HCT116 (cell line): ENCODE data around the gene TMEM132C. TPM values are rescaled to one million over a fixed set of nuclear protein-coding genes. Genes with fewer than 3 reads are reported as not detected.

ENCODE experiments used
- ATAC-seq: fragments of 200-7000 bp; cut with Tn5 transposase; 2 replicates; pipeline ENCODE4 v1.9.1; 2020; ENCODE audit warnings: mild to moderate bottlenecking, moderate library complexity
- BruUV-seq: library from RNA; stranded (reverse); fragments of 400-500 nt; replicated peaks from 2 replicates; lab custom pipeline; 2021; lab: Mats Ljungman, UMichigan
- CTCF ChIA-PET: fragments of 300-600 bp; sonication (Branson Sonifier 250); formaldehyde crosslinking; loops from one replicate; lab custom pipeline; 2021; ENCODE audit warnings: antibody characterized with exemption; lab: Charles Lee
- POLR2A ChIA-PET: fragments of 300-600, 350-600 bp; sonication (Branson Sonifier 250); formaldehyde crosslinking; loops from one replicate; lab custom pipeline; 2021; ENCODE audit warnings: antibody characterized with exemption; lab: Charles Lee
- RAD21 ChIA-PET, 2 experiments: fragments of 300-600 bp; sonication (Branson Sonifier 250); formaldehyde crosslinking; loops; one replicate each; lab custom pipeline; 2023; ENCODE audit warnings: low total read pairs in 2 of 2; ENCODE audit not compliant: uncharacterized antibody in 2 of 2, unreplicated experiment in 2 of 2, low non-redundant PET in 1 of 2; lab: Charles Lee
- DNase-seq: peaks from one replicate; pipeline ENCODE4 v3.0.0-alpha.2; 2010; ENCODE audit warnings: low read depth, low spot score
- H2AFZ ChIP-seq: fragments of 200-600 bp; shearing (Covaris generic), sonication (generic); 2 replicates; pipeline ENCODE4 v1.6.1; 2017; ENCODE audit warnings: low read depth, mixed run types, mixed read lengths, antibody characterized with exemption, low read length; ENCODE audit not compliant: poor library complexity, severe bottlenecking
- H3K27ac ChIP-seq: 2 replicates; pipeline ENCODE4 v1.5.1; 2012; ENCODE audit warnings: low read depth, low read length
- H3K27me3 ChIP-seq: fragments of 200-600 bp; sonication (generic); 2 replicates; pipeline ENCODE4 v1.6.1; 2016; ENCODE audit warnings: mixed run types, low read length, mixed read lengths; ENCODE audit not compliant: insufficient read depth
- H3K36me3 ChIP-seq, 2 experiments: fragments of 200-500 bp in 1 of 2; fragments of 200-600 bp in 1 of 2; sonication (Bioruptor generic) in 1 of 2; sonication (generic) in 1 of 2; 2 replicates each; pipeline versions ENCODE4 v1.5.1 to v1.6.1; 2014 to 2016; ENCODE audit warnings: low read length in 2 of 2, inconsistent platforms in 1 of 2, mixed read lengths in 1 of 2, mixed run types in 1 of 2; ENCODE audit not compliant: insufficient read depth in 2 of 2, control insufficient read depth in 1 of 2
- H3K4me1 ChIP-seq, 2 experiments: fragments of 200-600 bp in 1 of 2; sonication (generic) in 1 of 2; 2 replicates each; pipeline versions ENCODE4 v1.5.1 to v1.6.1; 2012 to 2017; ENCODE audit warnings: low read length in 2 of 2, inconsistent platforms in 1 of 2, mild to moderate bottlenecking in 1 of 2, mixed read lengths in 1 of 2, mixed run types in 1 of 2, moderate library complexity in 1 of 2; ENCODE audit not compliant: insufficient read depth in 2 of 2, control insufficient read depth in 1 of 2
- H3K4me2 ChIP-seq: fragments of 200-600 bp; sonication (generic); 2 replicates; pipeline ENCODE4 v1.6.1; 2017; ENCODE audit warnings: mixed run types, low read length, mixed read lengths
- H3K4me3 ChIP-seq, 2 experiments: fragments of 200-600 bp in 1 of 2; sonication (generic) in 1 of 2; replicated peaks in 1 of 2; 2 replicates each; pipeline ENCODE4 v1.5.1; 2011 to 2016; ENCODE audit warnings: low read length in 2 of 2, control low read depth in 1 of 2, low read depth in 1 of 2, mild to moderate bottlenecking in 1 of 2, mixed read lengths in 1 of 2, mixed run types in 1 of 2
- H3K79me2 ChIP-seq: fragments of 200-600 bp; sonication (generic); 2 replicates; pipeline ENCODE4 v1.6.1; 2017; ENCODE audit warnings: mild to moderate bottlenecking, mixed run types, low read length, moderate library complexity, mixed read lengths; ENCODE audit not compliant: insufficient read depth
- H3K9ac ChIP-seq: fragments of 200-600 bp; sonication (generic); 2 replicates; pipeline ENCODE4 v1.6.1; 2016; ENCODE audit warnings: low read length, mixed read lengths
- H3K9me2 ChIP-seq: fragments of 200-600 bp; sonication (generic), shearing (Covaris generic); 2 replicates; pipeline ENCODE4 v1.6.1; 2017; ENCODE audit warnings: mixed run types, mild to moderate bottlenecking, moderate library complexity; ENCODE audit not compliant: insufficient read depth
- H3K9me3 ChIP-seq, 2 experiments: fragments of 200-500 bp in 1 of 2; fragments of 200-600 bp in 1 of 2; sonication (Bioruptor generic) in 1 of 2; sonication (generic) in 1 of 2; 2 replicates each; pipeline ENCODE4 v1.6.1; 2014 to 2017; ENCODE audit warnings: low read length in 2 of 2, mixed read lengths in 2 of 2, inconsistent platforms in 1 of 2, low read depth in 1 of 2, mild to moderate bottlenecking in 1 of 2, mixed run types in 1 of 2, moderate library complexity in 1 of 2; ENCODE audit not compliant: control insufficient read depth in 1 of 2, insufficient read depth in 1 of 2
- H4K20me1 ChIP-seq: fragments of 200-600 bp; sonication (generic), shearing (Covaris generic); 2 replicates; pipeline ENCODE4 v1.6.1; 2017; ENCODE audit warnings: mixed run types, mild to moderate bottlenecking, moderate library complexity; ENCODE audit not compliant: insufficient read depth
- CTCF ChIP-seq, 3 experiments: fragments of 200-600 bp in 1 of 3; sonication (generic) in 1 of 3; IDR thresholded peaks in 2 of 3; conservative IDR thresholded peaks in 1 of 3; 2 replicates each; pipeline ENCODE4 v1.5.1; 2012 to 2017; ENCODE audit warnings: low read depth in 2 of 3, low read length in 2 of 3, antibody characterized with exemption in 1 of 3, borderline replicate concordance in 1 of 3, control low read depth in 1 of 3, mild to moderate bottlenecking in 1 of 3, mixed read lengths in 1 of 3, mixed run types in 1 of 3, moderate library complexity in 1 of 3; ENCODE audit not compliant: insufficient read depth in 1 of 3
- EGR1 ChIP-seq: IDR thresholded peaks from 2 replicates; pipeline ENCODE4 v1.6.1; 2012; ENCODE audit warnings: low read depth
- EZH2 ChIP-seq: fragments of 200-600 bp; sonication (generic); IDR thresholded peaks from 2 replicates; pipeline ENCODE4 v1.6.1; 2017; ENCODE audit warnings: antibody characterized with exemption, mixed run types
- EZH2phosphoT487 ChIP-seq: fragments of 200-600 bp; IDR thresholded peaks from 2 replicates; pipeline ENCODE4 v1.6.1; 2018; ENCODE audit warnings: antibody characterized with exemption, borderline replicate concordance
- FOSL1 ChIP-seq: IDR thresholded peaks from 2 replicates; pipeline ENCODE4 v1.6.1; 2012; ENCODE audit warnings: low read depth
- JUND ChIP-seq: IDR thresholded peaks from 2 replicates; pipeline ENCODE4 v1.6.1; 2012
- MAX ChIP-seq: IDR thresholded peaks from 2 replicates; pipeline ENCODE4 v1.6.1; 2012
- POLR2A ChIP-seq: IDR thresholded peaks from 2 replicates; pipeline ENCODE4 v1.7.0; 2011; ENCODE audit warnings: borderline replicate concordance; ENCODE audit not compliant: insufficient read depth, insufficient read length; ENCODE audit errors: extremely low read depth
- SP1 ChIP-seq: IDR thresholded peaks from 2 replicates; pipeline ENCODE4 v1.6.1; 2012; ENCODE audit warnings: low read depth
- SRF ChIP-seq: IDR thresholded peaks from 2 replicates; pipeline ENCODE4 v1.6.1; 2012; ENCODE audit warnings: low read depth
- TCF7L2 ChIP-seq: IDR thresholded peaks from 2 replicates; pipeline ENCODE4 v1.7.0; 2011; ENCODE audit warnings: borderline replicate concordance, inconsistent platforms; ENCODE audit not compliant: insufficient read depth, insufficient read length; ENCODE audit errors: extremely low read depth
- YY1 ChIP-seq: IDR thresholded peaks from 2 replicates; pipeline ENCODE4 v1.6.1; 2011; ENCODE audit warnings: low read length, low read depth, moderate library complexity, mild to moderate bottlenecking; ENCODE audit not compliant: insufficient replicate concordance; ENCODE audit errors: extremely low read depth
- ZFX ChIP-seq: fragments of 450-650 bp; IDR thresholded peaks from 2 replicates; pipeline ENCODE4 v1.6.1; 2017
- ZNF274 ChIP-seq: fragments of 200-500 bp; sonication (Bioruptor generic); IDR thresholded peaks from 2 replicates; pipeline ENCODE4 v1.6.1; 2014; ENCODE audit warnings: mild to moderate bottlenecking, low read depth, low read length, inconsistent platforms
- intact Hi-C: fragments of 100-400 bp; cut with micrococcal nuclease; formaldehyde crosslinking; loops from 2 replicates; pipeline ENCODE4 v1.10.0; 2022
- total RNA-seq: library from RNA; stranded (reverse); gene quantifications from one replicate; pipeline ENCODE4 v1.2.1, GENCODE V29; 2021; ENCODE audit not compliant: unreplicated experiment
- TF ChIP-seq, protein P1 (sequence below): IDR thresholded peaks from 2 replicates; pipeline ENCODE4 v1.6.1; 2012; ENCODE audit warnings: low read depth

The TMEM132C gene
- total RNA-seq, 1 experiment from 2014 or later, result not detected

DNA sequence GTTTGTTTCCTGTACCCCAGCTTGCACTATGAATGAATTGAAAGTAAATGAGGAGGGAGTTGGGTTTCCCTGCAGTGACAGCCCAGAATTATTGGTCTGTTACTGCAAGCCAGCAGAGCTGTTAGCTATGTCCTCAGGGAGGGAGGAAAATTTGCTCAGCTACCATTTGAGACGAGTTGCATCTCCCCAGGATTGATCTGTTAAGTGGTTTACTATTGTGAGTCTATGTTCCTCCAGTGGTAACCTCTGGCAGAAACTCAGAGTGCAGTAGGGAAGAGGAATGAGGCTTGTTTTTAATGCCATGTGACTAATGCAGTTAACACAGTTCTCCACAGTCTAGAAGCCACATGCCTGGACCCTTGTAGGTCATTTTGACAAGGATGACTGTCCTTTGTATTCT lies 382.9 kb downstream of the TMEM132C start:
- H3K4me1 ChIP-seq, result no peaks in the 10 kb centered on the region
- TF ChIP-seq ZFX (no peak), SP1 (no peak), JUND (no peak), ZNF274 (no peak), MAX (no peak), EZH2 (no peak), SRF (no peak), EGR1 (no peak), POLR2A (no peak), FOSL1 (no peak), EZH2phosphoT487 (no peak), TCF7L2 (no peak), CTCF (IDR thresholded peaks at IDR 0.05 in 2 of 3, conservative IDR thresholded peaks at IDR 0.05 in 1 of 3; ENCODE audit: borderline replicate concordance in 1 of 3, insufficient read depth in 1 of 3, low read depth in 2 of 3, low read length in 2 of 3) (no peak), YY1 (no peak)
- TF ChIP-seq, protein P1, sequence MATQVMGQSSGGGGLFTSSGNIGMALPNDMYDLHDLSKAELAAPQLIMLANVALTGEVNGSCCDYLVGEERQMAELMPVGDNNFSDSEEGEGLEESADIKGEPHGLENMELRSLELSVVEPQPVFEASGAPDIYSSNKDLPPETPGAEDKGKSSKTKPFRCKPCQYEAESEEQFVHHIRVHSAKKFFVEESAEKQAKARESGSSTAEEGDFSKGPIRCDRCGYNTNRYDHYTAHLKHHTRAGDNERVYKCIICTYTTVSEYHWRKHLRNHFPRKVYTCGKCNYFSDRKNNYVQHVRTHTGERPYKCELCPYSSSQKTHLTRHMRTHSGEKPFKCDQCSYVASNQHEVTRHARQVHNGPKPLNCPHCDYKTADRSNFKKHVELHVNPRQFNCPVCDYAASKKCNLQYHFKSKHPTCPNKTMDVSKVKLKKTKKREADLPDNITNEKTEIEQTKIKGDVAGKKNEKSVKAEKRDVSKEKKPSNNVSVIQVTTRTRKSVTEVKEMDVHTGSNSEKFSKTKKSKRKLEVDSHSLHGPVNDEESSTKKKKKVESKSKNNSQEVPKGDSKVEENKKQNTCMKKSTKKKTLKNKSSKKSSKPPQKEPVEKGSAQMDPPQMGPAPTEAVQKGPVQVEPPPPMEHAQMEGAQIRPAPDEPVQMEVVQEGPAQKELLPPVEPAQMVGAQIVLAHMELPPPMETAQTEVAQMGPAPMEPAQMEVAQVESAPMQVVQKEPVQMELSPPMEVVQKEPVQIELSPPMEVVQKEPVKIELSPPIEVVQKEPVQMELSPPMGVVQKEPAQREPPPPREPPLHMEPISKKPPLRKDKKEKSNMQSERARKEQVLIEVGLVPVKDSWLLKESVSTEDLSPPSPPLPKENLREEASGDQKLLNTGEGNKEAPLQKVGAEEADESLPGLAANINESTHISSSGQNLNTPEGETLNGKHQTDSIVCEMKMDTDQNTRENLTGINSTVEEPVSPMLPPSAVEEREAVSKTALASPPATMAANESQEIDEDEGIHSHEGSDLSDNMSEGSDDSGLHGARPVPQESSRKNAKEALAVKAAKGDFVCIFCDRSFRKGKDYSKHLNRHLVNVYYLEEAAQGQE, result no peak
- H3K9ac ChIP-seq, result no peak overlapping the region
- peaks cover 0 to 16% of the 10 kb centered on the region in 2 experiments; a peak in 2 of 4 replicates for H3K9me3 ChIP-seq
- ChIA-PET POLR2A (no interaction called here), RAD21 (no interaction called here), CTCF (no interaction called here)
- no peaks in the 10 kb centered on the region for H4K20me1 ChIP-seq
- no peaks in the 10 kb centered on the region for H3K27me3 ChIP-seq
- ATAC-seq (no peak), DNase-seq (no peak)
- no peak overlapping the region for H3K4me3 ChIP-seq
- no TSS peak for BruUV-seq
- no peaks in the 10 kb centered on the region for H3K79me2 ChIP-seq
- no peak overlapping the region for H3K4me2 ChIP-seq
- no peaks in the 10 kb centered on the region for H3K9me2 ChIP-seq
- H2AFZ ChIP-seq, result no peak overlapping the region
- H3K36me3 ChIP-seq, result no peaks in the 10 kb centered on the region
- no peak overlapping the region for H3K27ac ChIP-seq
- intact Hi-C loops, result no loop called here
